Left renal cortex interstitium (tissue), 4 donors: Measurements from ENCODE around the gene CPE. TPM values are rescaled to one million over a fixed set of nuclear protein-coding genes. Genes with fewer than 3 reads are reported as not detected.
"Not testable (repeated sequence)": the region's sequence is repeated elsewhere in the genome, so short reads cannot be mapped to it uniquely, and the experiment has no call there.

Experiments used
- DNase-seq, 4 donors: peaks; one replicate each; pipeline ENCODE4 v3.0.0-alpha.2; 2013; ENCODE audit warnings: low read depth in 4 of 4, low spot score in 2 of 4, missing footprints in 1 of 4
- polyA plus RNA-seq, 4 donors: library from polyadenylated mRNA; unstranded; fragments of 120-200 nt; gene quantifications; one replicate each; pipeline ENCODE4 v1.2.1, GENCODE V29; 2013; ENCODE audit not compliant: insufficient read length in 4 of 4

Gene CPE
- polyA plus RNA-seq, 4 donors, result 86.9 to 194 (median 138) TPM

DNA sequence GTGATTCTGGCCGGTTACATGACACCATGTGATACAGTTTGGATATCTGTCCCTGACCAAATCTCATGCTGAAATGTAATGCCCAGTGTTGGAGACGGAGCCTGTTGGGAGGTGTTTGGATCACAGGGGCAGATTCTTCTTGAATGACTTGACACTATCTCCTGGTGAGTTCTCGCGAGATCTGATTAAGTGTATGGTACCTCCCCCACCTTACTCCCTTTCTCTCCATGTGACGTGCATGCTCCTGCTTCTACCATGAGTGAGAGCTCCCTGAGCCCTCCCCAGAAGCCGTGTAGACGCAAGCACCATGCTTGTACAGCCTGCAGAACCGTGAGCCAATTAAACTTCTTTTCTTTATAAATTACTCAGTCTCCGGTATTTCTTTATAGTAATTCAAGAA, 23.6 kb downstream of the CPE start:
- no peak for DNase-seq

DNA sequence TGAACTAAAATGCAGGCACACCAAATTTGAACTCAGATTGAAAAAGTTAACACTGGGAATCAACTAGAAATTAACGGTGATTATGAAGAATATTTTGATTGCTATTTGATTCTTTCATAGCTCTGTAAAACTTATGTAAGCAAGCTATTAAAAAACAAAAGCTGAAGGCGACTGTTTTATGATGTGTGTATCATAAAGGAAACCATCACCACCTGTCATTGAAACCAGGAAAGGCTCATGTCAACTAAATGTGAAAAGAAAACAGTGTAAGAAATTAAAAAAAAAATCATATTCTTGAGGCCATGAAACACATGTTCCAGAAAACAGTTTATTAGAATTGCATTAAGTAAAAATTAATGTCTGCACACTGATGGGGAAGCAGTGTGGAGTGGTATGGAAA, 24.2 kb downstream of the CPE start:
- no peak for DNase-seq

DNA sequence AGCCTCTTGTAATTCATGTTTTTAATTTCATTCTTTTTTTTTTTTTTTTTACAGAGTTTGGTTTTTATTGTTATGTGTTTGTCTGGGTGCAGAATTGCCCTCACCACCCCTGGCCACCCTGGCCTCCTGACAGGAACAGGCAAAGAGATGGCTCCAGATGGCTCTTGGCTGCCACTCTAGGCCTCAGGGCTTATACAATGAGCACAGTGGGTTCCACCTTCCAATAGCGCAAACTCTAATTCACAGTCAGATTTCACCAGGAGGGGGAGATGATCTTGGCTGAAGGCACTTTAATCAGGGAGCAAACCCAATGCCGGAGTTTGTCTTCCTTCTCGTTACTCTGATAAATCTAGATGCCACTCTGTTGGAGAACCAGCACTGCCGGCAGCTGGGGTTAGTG, 24.8 kb downstream of the CPE start:
- no peak for DNase-seq

DNA sequence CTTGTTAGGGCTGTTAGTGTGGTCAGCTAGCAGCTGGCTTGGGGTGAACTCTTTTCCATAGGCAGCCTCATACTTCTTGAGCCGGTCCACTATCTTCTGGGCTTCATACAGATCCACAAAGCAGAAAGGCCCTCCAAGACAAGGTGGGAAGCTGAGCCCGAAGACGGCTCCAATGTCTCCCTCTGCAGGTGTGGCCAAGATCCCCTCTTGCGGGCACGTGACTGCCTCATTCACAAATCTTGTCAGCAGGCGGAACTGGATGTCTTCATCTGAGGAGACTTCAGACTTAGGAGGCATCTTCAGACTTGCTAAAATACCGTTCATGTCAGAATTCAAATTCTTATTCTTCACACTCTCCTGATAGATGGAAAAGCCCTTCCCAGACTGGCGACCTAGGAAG, 25.3 kb downstream of the CPE start:
- no peak for DNase-seq

DNA sequence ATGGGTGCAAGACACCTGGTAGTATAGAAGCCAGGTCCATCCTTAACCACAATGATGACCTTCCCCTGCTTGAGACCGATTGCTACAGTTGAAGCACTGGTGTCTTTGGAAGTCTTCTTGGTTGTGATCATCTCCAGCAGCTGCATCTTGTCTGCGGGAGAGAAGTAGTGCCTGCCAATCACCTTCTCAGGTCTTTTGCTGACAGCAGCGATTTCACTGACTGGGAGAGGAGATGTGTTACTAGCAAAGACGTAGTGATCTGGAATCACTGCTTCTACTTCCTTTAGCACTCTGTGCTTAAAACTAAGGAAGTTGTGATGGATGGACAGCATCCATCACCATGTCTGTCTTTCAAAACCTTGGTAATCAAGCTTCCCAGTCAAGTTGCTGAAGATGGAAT, 25.9 kb downstream of the CPE start:
- no peak for DNase-seq

DNA sequence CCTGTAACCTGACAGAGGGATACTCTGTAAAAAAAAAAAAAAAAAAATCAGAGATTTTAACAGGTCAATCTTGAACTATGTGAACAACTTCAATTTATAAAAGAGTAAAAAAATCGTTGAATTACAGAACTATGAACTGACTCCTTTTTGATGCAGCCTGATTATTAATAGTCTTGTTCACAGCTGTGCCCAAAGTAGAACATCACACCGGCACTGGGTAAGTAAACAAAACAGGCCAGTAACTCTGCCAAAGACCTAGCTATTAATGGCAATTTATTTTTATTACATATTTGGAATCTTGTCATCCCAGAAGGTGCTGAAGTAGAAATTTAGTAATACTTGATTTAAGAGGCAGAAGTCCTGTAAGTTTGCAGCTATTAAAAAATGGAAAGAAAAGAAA, 31.4 kb downstream of the CPE start:
- no peak for DNase-seq

DNA sequence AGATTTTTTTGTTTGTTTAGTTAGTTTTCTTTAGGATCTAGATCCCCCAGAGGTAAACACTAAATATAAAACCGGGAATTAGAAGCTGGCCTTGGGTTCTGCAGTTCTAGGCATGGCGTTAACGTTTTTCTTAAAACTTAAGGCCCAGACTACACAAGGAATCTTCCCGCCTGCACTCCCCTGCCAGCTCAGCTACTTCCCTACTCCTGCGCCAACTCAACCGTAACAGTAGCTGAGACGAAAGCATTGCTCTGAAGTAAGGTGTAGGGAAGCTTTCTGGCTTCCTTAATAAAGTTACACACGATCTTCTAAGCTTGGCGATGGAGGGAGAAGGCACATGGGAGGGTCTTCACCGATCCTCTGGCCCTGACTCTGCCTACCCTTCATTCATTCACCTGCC, 37.1 kb downstream of the CPE start:
- DNase-seq, result peak in 1 of 4 donors; percentile 31

DNA sequence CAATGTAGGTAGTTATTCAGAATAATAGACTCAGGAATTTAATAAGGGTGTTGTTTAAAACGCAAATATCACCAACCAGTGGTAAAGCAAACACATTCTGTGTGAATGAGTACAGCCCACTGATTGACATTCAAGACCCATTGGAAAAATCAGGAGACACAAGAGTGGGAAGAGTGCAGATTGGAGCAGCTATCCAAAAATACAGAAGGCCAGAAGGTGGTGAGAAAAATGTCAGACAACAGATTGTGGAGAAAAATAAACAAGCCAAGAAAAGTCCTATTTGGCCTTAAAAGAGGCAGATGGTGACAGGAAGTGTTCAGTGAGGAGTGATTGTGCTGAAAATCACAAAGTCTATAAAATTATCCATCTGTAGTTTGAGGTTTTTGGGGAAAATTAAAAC, 39.3 kb downstream of the CPE start:
- DNase-seq, result no peak

DNA sequence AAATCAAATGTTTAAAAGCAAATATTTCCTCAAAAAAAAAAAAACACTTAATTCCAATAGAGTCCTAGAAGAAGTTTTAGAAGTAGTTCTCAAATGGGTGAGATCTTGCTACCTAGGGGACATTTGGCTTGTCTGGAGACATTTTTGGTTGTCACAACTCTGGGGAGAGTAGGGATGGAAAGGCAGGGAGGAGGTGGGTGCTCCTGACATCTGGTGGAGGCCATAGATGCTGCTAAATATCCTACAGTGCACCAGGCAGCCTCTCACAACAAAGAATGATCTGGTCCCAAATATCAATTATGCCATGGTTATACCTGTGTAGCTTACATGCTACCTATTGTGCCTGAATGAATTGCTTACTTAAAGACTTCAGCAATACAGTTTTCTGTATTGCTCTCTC, 46.8 kb downstream of the CPE start:
- no peak for DNase-seq

DNA sequence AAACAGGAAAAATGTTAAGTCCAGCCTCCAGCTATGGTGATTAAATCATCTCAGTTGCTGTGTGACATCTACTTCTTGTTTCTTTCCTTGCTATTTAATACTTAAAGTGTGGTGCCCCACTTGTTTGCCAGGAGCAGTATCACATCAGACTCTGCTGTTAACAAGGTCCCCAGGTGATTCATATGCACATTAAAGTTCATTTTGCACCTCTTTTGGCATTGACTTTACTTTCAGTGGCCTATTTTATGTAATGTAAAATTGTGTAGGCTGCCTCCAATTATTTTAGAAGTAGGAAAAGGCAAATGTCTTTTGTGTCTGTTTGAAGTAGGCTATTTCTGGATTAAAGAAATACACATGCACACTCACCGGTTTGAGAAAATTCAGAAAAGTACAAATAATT, 47.5 kb downstream of the CPE start:
- DNase-seq, result no peak

DNA sequence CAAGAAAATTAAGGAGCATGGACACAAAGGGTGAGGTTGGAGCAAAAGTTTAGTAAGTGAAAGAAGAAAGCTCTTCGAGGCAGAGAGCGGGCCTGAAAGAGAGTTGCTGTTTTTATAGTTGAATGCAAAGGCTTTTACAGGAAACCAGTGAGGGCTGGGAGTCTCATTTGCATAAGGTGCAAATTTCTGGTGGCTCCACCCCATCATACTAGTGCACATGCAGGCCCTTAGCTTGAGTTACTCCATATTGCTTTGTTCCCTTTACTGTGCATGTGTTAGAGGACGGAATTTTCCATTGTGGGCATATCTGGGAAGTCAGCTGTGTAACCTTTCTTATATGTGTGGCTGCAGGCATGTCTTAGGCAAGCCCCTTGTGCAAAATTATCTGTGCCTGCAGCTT, 48.0 kb downstream of the CPE start:
- DNase-seq, result no peak

DNA sequence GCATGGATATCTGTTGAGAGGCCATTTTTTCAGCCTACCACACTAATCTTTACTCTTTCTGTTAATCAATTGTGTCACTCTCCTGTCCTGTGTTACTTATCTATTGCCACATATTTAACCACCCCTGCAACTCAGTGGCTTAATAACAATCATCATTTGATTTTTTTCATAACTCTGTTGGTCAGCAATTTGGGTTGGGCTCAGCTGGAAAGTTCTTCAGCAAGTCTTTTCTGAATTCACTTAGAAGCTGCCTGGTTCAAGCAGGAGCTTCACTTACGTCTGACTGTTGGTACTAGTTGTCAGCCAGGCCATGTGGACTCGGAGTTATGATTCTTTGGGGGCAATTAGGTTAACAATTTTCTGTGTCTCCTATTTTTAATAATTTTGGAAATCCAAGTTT, 50.1 kb downstream of the CPE start:
- DNase-seq, result no peak

DNA sequence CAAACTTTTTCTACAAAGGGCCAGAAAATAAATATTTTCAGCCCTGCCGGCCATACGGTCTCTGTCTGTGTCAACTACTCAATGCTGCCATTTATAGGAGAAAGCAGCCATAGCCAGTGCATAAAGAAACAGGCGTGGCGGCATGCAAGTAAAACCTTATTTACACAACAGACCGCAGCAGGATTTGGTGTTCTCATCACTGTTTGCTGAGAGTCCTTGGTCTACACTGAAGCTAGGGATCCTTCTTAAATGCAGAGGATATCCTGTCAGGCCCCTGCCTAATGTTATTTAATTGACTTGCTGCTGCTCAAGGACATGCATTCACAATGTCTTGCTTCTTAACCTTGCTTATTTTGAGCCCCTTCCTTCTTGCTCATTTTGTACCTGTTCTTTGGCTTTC, 54.7 kb downstream of the CPE start:
- no peak for DNase-seq

DNA sequence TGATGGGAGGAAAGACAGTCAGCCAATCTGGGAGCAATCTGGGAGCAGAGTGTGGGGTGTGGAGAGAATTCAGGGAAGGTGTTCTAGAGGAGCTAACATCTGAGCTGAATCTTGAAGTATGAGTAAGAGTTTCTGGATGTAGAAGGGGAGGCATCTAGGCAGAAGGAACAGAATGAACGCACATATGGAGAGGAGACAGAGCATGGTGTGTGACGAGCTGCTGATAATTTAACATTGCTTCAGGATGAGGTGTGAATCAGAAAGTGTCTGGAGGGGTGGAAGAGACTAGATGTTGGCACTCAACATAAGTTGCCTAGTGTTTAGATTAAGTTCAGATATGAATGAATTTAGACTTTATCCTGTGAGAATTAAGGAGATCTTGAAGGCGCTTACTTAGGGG, 58.9 kb downstream of the CPE start:
- DNase-seq, result no peak

DNA sequence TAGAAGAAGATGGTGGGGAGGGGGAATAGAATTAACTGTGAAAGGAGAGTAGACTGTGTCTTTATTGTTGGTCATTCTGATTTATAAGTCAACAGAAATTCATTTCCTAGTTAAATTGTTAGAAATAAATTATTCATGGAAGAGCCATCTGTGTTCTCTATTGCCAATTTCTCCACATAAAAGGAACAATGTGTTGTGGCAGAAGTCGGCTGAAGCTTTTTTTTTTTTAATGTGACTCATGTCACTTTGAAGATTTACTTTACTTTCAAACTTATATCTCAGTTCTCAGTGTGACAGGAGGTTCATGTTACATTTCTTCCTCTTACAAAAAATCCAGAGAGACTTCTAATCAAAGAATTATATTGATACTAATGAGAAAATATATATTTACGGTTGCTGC, 60.5 kb downstream of the CPE start:
- DNase-seq, result no peak

DNA sequence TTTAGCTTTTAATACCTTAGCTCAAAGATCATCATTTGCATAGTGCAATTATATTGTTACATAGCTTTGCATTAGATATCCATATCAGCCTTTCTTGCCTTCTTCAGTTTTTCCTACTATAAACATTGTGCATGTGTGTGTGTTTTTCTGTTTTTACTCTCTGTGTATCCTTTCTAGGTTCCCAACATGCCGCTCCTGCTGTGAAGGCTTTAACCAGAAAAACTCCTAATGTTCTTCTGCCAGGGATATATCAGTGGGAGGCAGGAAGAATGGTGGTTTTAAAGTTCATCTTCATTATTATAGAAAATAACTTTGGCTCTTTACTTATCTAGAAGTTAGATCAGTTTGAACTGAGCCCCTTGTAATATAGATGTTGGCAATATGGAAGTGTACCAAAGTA, 61.2 kb downstream of the CPE start:
- DNase-seq, result no peak

DNA sequence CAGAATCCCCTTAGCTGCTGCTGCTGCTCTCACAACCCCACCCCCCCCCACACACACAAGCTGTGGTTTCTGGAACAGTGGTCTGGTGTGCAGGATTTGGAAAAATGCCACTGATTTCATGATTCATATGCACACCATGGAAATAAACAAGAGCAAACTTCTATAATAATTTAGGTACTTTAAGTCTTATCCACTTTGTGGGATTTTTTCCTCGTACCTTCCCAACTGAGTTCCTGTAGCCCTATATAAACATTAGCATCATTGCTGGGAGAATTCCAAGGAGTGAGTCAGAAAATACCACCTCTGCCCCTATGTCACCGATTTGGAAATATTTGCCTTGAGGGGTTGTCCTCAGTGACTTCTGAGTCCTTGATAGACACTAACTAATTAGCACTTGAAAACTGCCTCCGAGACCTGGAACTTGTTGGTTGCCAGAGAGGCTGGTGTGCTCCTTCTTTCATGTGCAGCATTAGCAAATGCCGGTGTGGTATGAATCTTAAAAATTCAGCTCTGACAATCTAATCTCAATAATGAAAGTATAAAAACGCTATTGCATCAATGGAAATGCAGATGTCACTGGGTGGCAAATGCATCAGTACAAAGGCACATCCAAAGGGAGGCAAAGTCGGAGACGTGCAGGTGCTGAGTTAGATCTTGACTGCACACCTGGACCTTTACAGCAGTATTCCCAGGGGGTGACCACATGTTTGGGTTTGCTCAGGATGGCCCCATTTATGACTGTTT, 61.8 kb downstream of the CPE start:
- DNase-seq, result no peak

DNA sequence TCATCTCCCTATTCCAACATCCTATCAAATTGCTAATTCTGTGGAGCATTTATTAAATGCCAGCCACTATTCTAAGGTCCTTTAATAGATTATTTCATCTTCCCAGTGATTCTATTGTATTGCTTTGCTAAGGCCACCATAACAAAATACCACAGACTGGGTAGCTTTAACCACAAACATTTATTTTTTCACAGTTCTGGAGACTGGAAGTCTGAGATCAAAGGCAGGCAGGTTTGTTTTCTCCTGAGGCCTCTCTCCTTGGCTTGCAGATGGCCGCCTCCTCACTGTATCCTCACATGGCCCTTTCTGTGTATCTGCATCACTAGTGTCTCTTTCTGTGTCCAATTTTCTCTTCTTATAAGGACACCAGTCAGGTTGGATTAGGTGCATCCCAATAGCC, 64.5 kb downstream of the CPE start:
- DNase-seq, result no peak

DNA sequence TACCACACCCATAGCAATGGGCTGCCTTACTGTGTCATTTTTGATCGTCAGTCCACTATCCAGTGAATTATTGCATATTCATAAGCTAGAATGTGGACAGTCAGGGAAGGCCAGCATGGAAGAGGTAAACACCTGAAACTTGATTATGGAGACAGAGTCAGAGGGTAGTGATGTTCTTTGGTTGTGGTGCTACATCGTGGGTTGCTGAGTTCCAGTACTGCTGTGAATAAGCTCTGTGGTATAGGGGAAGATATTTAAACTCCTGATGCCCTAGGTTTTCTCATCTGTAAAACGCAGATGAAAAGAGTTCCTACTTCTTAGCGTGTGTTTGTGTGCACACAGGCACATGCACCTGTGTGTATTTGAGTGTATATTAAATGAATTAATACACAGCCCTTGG, 69.9 kb downstream of the CPE start:
- no peak for DNase-seq

DNA sequence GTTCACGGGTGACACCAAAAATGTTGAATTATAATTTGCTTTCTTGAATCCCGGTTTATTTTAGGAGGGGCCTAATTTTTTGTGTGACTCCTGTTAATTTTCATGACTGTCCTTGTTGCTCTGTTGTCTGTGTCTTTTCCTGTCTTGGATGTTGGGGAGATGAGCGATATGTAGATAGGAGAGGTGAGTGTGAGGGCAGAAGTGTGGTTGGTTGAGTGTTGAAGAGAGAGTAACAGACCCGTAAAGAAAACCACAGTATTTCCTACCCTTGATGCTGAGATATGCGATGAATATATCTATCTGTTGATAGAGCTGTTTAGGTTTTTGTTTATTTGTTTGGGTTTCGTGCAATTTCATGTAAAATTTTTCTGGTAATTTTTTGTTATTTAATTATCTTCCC, 70.5 kb downstream of the CPE start:
- DNase-seq, result no peak

DNA sequence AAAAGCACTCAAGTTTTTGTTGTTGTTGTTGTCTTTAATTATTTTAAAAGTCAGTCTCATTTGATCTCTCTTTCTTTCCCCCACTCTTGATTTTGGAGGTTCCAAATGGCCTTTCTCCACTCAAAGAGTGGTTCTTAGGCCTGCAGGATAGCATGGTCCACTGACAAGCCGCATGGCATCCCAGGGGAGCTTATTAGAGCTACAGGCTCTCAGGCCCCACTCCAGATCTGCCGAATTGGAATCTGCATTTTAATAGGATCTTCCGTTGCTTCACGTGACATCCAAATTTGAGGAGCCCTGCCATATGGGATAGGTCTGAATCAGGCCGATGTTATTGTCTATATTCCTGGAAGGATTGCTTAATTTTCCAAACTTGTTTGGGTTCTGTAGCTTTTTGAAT, 72.1 kb downstream of the CPE start:
- no peak for DNase-seq

DNA sequence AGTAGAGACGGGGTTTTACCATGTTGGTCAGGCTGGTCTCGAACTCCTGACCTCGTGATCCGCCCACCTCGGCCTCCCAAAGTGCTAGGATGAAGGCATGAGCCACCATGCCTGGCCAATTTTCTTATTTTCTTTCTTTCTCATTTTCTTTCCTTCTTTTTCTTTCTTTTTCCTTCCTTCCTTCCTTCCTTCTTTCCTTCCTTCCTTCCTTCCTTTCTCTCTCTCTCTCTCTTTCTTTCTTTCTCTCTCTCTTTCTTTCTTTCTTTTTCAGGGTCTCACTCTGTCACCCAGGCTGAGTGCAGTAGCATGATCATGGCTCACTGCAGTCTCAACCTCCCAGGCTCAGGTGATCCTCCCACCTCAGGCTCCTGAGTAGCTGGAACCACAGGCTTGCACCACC, 74.3 kb downstream of the CPE start:
- DNase-seq, result not testable (repeated sequence)

DNA sequence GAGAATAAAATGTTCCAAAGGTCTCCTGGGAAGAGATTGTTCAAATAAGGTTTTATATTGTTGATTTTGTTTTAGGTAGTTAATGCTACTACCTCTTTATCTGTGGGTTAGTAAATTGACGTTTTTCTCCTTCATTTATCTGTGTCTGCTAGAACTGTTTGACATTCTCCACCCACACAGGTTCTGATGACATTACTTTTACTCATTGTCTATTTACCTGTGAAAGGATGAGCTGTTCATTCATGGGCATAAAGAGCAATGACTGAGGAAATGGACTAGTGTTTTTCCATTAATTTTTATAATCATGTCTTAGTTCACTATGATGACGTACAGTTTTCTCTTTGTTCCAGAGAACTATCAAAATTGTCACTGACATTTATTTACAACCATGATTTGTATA, 75.6 kb downstream of the CPE start:
- DNase-seq, result no peak
